Stimulated activated CD4-positive, alpha-beta T cell treated with anti-CD3 and anti-CD28 coated beads, Interleukin-2, amount 100 ng/mL, for 24 hours (primary cell): ENCODE measurements around the gene ZNF35.
A peak's percentile ranks its signal among the peaks of the same experiment; 100 is the strongest.
"Not testable (repeated sequence)": the region's sequence is repeated elsewhere in the genome, so short reads cannot be mapped to it uniquely, and the experiment has no call there.

Experiments used
- DNase-seq, 2 donors: peaks; one replicate each; pipeline ENCODE4 v3.0.0-alpha.2; 2020

The ZNF35 gene

GRCh38 chr3:44648564-44649229, at the start of gene ZNF35:
TSS of gene ZNF35 (plus strand) at chr3:44648732. CDS start at chr3:44651068, 2,336 bp downstream.
- DNase-seq, result peak; percentile 25 to 63

GRCh38 chr3:44601749-44602148, 46.8 kb upstream of the ZNF35 start:
- DNase-seq, result no peak

GRCh38 chr3:44612678-44613077, 35.9 kb upstream of the ZNF35 start:
- no peak for DNase-seq

- peak; percentile 66 to 76 for DNase-seq
Measured at GRCh38 chr3:44624749-44625480, 23.6 kb upstream of the ZNF35 start, which contains the start of gene ZNF197. TSS of gene ZNF197 (plus strand) at chr3:44625036. CDS start at chr3:44629155, 4,119 bp downstream.

- no peak for DNase-seq
Measured at GRCh38 chr3:44628716-44629115, 19.8 kb upstream of the ZNF35 start.

- DNase-seq, result no peak
Measured at GRCh38 chr3:44632193-44632592, 16.3 kb upstream of the ZNF35 start.

GRCh38 chr3:44642337-44642736, 6.2 kb upstream of the ZNF35 start:
- DNase-seq, result no peak

GRCh38 chr3:44643024-44643423, 5.5 kb upstream of the ZNF35 start:
- no peak for DNase-seq

- DNase-seq, result no peak
Measured at GRCh38 chr3:44647771-44648170, 761 bp upstream of the ZNF35 start.

GRCh38 chr3:44649709-44650108, 1.2 kb downstream of the ZNF35 start:
- no peak for DNase-seq

GRCh38 chr3:44654039-44654438, 5.5 kb downstream of the ZNF35 start:
- DNase-seq, result no peak

- no peak for DNase-seq
Measured at GRCh38 chr3:44659015-44659414, 10.5 kb downstream of the ZNF35 start.

GRCh38 chr3:44659434-44659833, 10.9 kb downstream of the ZNF35 start:
- DNase-seq, result no peak

- DNase-seq, result no peak
Measured at GRCh38 chr3:44661189-44661588, 12.7 kb downstream of the ZNF35 start.

GRCh38 chr3:44665173-44665572, 16.6 kb downstream of the ZNF35 start:
- DNase-seq, result no peak

GRCh38 chr3:44666346-44666745, 17.8 kb downstream of the ZNF35 start:
- no peak for DNase-seq

GRCh38 chr3:44669760-44670159, 21.2 kb downstream of the ZNF35 start:
- no peak for DNase-seq

- not testable (repeated sequence) for DNase-seq
Measured at GRCh38 chr3:44673466-44673865, 24.9 kb downstream of the ZNF35 start.

GRCh38 chr3:44674211-44674610, 25.7 kb downstream of the ZNF35 start:
- DNase-seq, result no peak

GRCh38 chr3:44678480-44679116, 30.1 kb downstream of the ZNF35 start:
- DNase-seq, result no peak

- no peak for DNase-seq
Measured at GRCh38 chr3:44680921-44681455, 32.5 kb downstream of the ZNF35 start.

- no peak for DNase-seq
Measured at GRCh38 chr3:44682182-44682896, 33.8 kb downstream of the ZNF35 start.
